WERI-Rb-1 (cell line): ENCODE measurements around the gene FBXW5.

Experiments
- DNase-seq: peaks from one replicate; pipeline ENCODE4 v3.0.0-alpha.2; 2020
- H3K27ac ChIP-seq: fragments of 250-450 bp; sonication (Bioruptor Pico); 2 replicates; pipeline ENCODE4 v1.5.1; 2020; ENCODE audit warnings: mild to moderate bottlenecking, moderate library complexity
- H3K27me3 ChIP-seq: fragments of 250-450 bp; sonication (Bioruptor Pico); 2 replicates; pipeline ENCODE4 v1.5.1; 2021; ENCODE audit warnings: mild to moderate bottlenecking, low read depth, moderate library complexity; ENCODE audit not compliant: insufficient read depth, severe bottlenecking
- H3K36me3 ChIP-seq: fragments of 250-450 bp; sonication (Bioruptor Pico); 2 replicates; pipeline ENCODE4 v1.5.1; 2020; ENCODE audit warnings: mild to moderate bottlenecking, moderate library complexity
- H3K4me3 ChIP-seq: 2 replicates; pipeline ENCODE4 v1.5.1; 2011; ENCODE audit warnings: low read depth, mild to moderate bottlenecking, control low read depth, low read length
- H3K9me3 ChIP-seq: fragments of 250-450 bp; sonication (Bioruptor Pico); 2 replicates; pipeline ENCODE4 v1.5.1; 2021; ENCODE audit warnings: mild to moderate bottlenecking, moderate library complexity; ENCODE audit not compliant: severe bottlenecking
- TF ChIP-seq, protein P1 (sequence below): IDR thresholded peaks from 2 replicates; pipeline ENCODE4 v1.5.1; 2011; ENCODE audit warnings: low read depth, mild to moderate bottlenecking, control low read depth, inconsistent platforms, low read length

Gene FBXW5

DNA sequence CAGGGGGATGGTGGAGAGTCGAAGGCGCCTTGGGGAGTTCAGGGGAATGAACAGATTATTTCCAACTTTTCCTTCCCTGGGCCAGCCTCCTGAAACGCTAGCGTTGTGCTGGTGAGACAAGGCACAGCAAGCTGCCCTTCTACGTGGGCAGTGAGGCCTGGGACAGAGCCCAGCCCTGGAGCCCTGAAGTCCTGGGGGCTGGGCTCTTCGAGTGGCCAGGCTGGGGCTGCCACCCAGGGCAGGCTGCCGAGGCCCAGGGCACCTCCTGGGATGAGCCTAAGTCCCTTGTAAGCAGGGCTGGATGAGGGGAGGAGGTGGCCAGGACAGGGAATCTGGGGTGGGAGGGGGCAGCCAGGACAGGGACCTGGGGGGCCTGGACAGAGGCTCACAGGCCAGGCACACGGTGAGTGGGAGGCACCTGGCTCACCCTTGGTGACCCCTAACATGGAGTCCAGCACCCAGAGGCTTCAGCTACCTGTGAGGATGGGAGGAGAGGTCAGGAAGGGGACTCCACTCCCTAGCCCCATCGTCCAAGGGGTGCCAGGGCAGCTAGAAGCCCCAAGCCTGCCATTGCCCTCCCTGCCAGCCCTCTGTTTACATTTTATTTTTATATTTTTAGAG lies 6.2 kb upstream of the FBXW5 start:
- no peaks in the 10 kb centered on the region for H3K36me3 ChIP-seq
- H3K9me3 ChIP-seq = no peaks in the 10 kb centered on the region
- DNase-seq = no peak
- H3K4me3 ChIP-seq = peak overlapping the region; percentile 76
- TF ChIP-seq, protein P1, sequence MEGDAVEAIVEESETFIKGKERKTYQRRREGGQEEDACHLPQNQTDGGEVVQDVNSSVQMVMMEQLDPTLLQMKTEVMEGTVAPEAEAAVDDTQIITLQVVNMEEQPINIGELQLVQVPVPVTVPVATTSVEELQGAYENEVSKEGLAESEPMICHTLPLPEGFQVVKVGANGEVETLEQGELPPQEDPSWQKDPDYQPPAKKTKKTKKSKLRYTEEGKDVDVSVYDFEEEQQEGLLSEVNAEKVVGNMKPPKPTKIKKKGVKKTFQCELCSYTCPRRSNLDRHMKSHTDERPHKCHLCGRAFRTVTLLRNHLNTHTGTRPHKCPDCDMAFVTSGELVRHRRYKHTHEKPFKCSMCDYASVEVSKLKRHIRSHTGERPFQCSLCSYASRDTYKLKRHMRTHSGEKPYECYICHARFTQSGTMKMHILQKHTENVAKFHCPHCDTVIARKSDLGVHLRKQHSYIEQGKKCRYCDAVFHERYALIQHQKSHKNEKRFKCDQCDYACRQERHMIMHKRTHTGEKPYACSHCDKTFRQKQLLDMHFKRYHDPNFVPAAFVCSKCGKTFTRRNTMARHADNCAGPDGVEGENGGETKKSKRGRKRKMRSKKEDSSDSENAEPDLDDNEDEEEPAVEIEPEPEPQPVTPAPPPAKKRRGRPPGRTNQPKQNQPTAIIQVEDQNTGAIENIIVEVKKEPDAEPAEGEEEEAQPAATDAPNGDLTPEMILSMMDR = no peak
- H3K27me3 ChIP-seq = no peaks in the 10 kb centered on the region
- H3K27ac ChIP-seq = peak overlapping the region; percentile 86

DNA sequence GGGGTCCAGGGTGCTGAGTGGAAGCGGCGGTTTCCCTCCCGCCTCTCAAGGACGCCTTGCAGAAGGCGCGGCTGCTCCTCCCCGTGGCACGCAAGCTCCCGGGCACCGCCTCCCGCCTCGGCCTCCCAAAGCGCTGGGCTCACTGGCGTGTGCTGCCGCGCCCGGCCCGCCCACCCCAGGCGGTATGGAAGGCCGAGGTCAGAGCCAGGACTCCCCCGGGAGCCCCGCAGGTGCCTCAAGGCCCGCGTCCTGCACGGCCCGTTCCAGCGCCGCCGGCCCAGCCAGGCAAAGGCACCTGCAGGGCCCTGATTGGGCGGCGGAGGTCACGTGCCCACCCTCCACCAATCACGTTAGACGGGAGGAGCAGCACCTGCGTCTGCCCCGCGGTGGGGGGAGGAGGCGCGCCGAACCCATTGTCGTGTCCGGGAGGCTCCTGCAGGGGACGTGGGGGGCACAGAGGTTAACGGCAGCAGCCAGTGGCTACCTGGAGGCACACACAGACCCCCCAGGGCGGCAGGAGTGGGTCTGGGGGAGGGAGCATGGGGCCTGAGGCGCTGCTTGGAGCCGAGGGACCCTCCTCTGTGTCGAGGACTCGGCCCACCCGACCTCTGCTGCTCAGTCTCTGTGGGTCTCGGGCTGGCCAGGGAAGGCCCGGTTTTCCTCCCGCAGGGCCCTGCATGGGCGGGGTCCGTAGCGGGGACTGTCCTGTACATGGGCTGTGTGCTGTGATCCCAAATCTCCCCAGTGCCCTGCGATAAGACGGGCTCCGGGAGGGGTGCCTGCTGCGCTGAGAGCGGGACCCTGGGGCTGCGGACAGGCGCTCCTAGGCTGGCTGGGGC lies 5.5 kb upstream of the FBXW5 start:
- H3K4me3 ChIP-seq = peak overlapping the region; percentile 76
- DNase-seq = peak; percentile 98
- H3K27me3 ChIP-seq = no peaks in the 10 kb centered on the region
- H3K27ac ChIP-seq = peak overlapping the region; percentile 86
- TF ChIP-seq, protein P1 = peak; percentile 52
- no peaks in the 10 kb centered on the region for H3K36me3 ChIP-seq
- H3K9me3 ChIP-seq = no peaks in the 10 kb centered on the region

DNA sequence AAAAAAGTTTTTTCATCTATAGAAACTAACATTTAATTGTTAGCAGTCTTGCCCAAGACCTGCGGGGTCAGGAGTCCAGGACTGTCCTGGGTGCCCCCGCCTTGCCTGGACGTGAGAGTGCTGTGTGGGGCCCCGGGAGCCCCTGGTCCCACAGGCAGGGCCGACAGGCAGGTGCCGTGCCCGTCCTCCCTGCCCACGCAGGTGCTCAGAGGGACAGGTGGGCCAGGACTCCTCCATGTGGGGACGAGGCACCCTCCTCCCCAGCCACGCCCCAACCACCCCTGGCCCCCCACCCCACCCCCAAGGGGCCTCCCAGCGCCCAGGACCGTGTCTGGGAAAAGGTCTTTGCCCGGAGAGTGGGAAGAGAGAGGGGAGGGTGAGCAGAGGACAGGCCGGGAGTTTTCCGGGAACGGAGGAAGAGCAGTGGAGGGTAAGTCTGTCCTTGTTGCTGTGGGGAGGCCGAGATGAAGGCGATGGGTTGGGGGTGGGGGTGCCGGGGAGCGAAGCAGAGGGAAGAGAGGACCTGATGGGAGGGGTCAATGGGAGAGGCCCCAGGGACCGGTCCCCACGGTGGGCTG lies 4.8 kb upstream of the FBXW5 start:
- no peaks in the 10 kb centered on the region for H3K27me3 ChIP-seq
- peak overlapping the region; percentile 86 for H3K27ac ChIP-seq
- H3K4me3 ChIP-seq = peak overlapping the region; percentile 76
- H3K9me3 ChIP-seq = no peaks in the 10 kb centered on the region
- DNase-seq = no peak
- no peaks in the 10 kb centered on the region for H3K36me3 ChIP-seq
- TF ChIP-seq, protein P1 = no peak

DNA sequence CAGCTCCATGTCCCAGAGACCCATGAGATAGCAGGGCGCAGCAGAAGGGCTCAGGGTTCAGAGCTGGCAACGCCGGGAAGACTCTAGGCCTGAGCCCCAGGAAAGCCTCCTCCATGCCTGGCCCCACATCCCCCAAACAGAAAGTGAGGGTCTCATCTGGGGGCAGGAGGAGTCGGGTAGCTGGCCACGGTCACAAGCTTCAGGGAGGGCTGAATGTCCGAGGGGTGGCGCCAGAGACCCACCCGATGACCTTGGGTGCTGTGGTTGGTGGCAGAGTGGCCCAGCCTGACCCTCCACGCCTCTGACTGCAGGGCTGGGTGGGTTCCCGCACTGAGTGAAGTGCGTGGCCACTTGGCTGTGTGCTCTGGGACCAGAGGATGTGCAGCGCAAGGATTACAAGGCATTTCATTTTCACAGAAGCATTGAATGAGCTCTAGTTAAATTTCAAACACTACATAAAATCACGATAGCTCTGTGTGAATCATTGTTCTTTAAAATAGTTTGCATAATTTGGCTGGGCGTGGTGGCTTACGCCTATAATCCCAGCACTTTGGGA lies 3.5 kb upstream of the FBXW5 start:
- TF ChIP-seq, protein P1 = peak; percentile 95
- peak; percentile 83 for DNase-seq
- H3K36me3 ChIP-seq = no peaks in the 10 kb centered on the region
- no peak overlapping the region for H3K27ac ChIP-seq
- no peak overlapping the region for H3K4me3 ChIP-seq
- no peaks in the 10 kb centered on the region for H3K27me3 ChIP-seq
- no peaks in the 10 kb centered on the region for H3K9me3 ChIP-seq

DNA sequence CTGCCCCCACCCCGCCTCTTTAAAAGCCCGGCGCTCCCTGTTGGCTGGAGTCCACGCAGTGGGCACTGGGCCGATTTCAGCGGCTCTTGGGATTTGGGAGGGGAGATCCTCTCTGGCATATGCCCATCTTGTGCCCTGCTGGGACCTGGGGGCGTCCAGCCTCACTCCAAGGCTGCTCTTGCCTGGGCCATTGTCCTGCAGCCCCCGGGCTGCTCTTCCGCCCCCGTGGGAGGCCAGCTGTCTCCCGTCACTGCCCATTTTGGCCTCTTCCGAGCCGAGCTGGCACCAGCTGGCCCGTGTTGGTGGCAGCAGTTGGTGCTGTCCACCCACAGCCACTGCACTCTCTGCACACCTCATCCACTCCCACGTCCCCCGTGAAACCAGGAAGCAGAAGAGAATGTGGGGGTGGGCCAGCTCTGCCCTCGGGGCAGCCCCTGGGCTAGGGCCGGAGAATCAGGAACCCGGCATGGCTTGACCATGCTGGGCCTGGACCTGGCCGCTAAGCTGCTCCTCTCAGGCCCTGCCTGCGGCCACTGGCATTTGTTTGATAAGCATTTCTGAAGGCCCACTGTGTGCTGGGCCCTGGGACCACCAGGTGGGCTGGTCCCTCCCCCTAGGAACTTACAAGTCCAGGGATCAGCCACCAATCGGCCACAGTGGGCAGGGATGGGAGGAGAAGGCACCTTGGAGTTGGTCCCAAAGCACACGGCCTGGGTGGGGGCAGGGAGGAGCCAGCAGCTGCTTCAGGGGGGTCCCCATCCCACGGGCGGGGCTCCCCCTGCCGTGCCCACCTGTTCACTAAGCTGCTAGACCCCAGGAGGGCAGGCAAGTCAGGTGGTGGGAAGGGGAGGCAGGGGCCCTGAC lies 2.7 kb upstream of the FBXW5 start:
- DNase-seq = no peak
- H3K27me3 ChIP-seq = no peaks in the 10 kb centered on the region
- TF ChIP-seq, protein P1 = no peak
- H3K27ac ChIP-seq = no peak overlapping the region
- H3K4me3 ChIP-seq = no peak overlapping the region
- no peaks in the 10 kb centered on the region for H3K9me3 ChIP-seq
- H3K36me3 ChIP-seq = peaks cover 7% of the 10 kb centered on the region
